ENCODE data around the gene EDEM2. TPM values are rescaled to one million over a fixed set of nuclear protein-coding genes. Genes with fewer than 3 reads are reported as not detected.
A peak's percentile ranks its signal among the peaks of the same experiment; 100 is the strongest.

The EDEM2 gene
- total RNA-seq, 1 donor from 2014 or later = 24.4 TPM

DNA sequence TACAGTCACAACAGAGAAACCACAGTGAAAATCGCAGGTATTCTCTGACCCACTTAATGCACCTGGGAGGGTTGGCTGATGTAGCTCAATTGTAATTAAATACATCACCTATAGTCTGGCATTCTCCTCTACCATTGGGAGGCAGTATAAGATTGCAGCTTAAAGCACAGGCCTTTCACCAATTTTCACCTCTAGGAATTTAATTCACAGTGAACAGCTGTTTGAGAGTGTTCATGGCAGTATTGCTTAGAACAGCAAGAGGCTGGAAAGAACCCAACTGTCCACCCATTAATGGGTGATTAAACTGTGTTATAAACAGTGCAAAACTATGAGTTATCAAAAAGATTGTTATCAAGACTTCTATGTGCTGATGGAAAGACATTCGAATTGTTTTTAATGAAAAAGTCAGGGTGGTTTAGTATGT is 2.0 kb downstream of the EDEM2 start:
- H3K9me3 Mint-ChIP-seq = no peaks in the 10 kb centered on the region
- H3K4me1 Mint-ChIP-seq = peaks cover 53% of the 10 kb centered on the region
- H3K27me3 Mint-ChIP-seq = no peaks in the 10 kb centered on the region
- H3K27ac Mint-ChIP-seq = peak overlapping the region; percentile 74
- POLR2A ChIA-PET = interaction anchor here (0.8 to 1.3 kb wide), 5 partner anchors 24 to 190 kb away, joined by 3 to 8 read pairs (median 3); partner anchors contain the start of gene MMP24OS
- intact Hi-C loops (cut with micrococcal nuclease) = loop anchor here (2.0 to 10.0 kb wide), 4 partner anchors 134 to 1333 kb away; partner anchors contain the start of genes CHMP4B, MMP24OS and UQCC1
- H3K36me3 Mint-ChIP-seq (ENCODE audit: low read depth) = peaks cover 45% of the 10 kb centered on the region
- CTCF ChIA-PET = interaction anchor here (0.7 to 4.6 kb wide), 4 partner anchors 50 to 183 kb away, joined by 3 to 23 read pairs (median 5); no protein-coding TSS in a partner anchor
- peak overlapping the region; percentile 33 for H3K4me3 Mint-ChIP-seq
- TF ChIP-seq, protein P1, sequence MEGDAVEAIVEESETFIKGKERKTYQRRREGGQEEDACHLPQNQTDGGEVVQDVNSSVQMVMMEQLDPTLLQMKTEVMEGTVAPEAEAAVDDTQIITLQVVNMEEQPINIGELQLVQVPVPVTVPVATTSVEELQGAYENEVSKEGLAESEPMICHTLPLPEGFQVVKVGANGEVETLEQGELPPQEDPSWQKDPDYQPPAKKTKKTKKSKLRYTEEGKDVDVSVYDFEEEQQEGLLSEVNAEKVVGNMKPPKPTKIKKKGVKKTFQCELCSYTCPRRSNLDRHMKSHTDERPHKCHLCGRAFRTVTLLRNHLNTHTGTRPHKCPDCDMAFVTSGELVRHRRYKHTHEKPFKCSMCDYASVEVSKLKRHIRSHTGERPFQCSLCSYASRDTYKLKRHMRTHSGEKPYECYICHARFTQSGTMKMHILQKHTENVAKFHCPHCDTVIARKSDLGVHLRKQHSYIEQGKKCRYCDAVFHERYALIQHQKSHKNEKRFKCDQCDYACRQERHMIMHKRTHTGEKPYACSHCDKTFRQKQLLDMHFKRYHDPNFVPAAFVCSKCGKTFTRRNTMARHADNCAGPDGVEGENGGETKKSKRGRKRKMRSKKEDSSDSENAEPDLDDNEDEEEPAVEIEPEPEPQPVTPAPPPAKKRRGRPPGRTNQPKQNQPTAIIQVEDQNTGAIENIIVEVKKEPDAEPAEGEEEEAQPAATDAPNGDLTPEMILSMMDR (IDR thresholded peaks at IDR 0.05) = no peak
- DNase-seq = no peak
- peak; percentile 6 for ATAC-seq (ENCODE audit: low read depth)

GRCh38 chr20:35144694-35145093 is 2.4 kb downstream of the EDEM2 start:
- peak overlapping the region; percentile 33 for H3K4me3 Mint-ChIP-seq

DNA sequence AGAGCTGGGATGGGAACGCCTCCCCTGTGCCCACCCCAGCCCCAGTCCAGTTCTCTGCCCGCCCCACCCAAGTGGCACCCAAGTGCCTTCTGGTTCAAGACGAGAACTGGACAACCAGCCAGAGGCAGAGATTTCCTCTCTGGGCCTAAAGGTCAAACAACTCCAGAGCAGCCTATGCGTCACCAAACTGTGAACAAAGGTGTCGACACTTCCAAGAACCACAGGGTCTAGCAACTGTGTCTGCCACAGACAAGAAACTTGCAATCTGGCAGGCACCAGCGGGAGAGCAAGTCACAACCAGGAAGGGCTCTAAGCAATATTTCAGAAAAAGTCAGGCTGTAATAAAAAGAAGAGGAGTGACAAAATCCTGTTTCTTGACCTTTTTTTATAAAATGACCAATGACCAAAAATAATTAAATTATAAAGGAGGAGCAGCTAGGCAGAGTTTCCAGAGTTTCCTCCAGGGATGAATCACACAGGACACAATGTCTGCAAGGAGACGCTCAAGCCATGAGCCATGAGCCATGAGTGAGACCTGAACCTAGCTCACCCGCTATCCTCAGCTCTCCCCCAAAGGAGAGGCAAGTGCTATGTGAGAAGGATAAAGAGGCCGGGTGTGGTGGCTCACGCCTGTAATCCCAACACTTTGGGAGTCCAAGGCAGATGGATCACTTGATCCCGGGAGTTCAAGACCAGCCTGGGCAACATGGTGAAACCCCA is 11.1 kb downstream of the EDEM2 start:
- Mint-ChIP-seq H3K4me1 (peaks cover 2% of the 10 kb centered on the region), H3K4me3 (no peak overlapping the region), H3K36me3 (ENCODE audit: low read depth) (peaks cover 82% of the 10 kb centered on the region), H3K27me3 (no peaks in the 10 kb centered on the region), H3K9me3 (no peaks in the 10 kb centered on the region), H3K27ac (no peak overlapping the region)
- intact Hi-C loops (cut with micrococcal nuclease) = no loop called here
- TF ChIP-seq, protein P1 (IDR thresholded peaks at IDR 0.05) = no peak
- ChIA-PET CTCF (no interaction called here), POLR2A (no interaction called here)
- ATAC-seq (ENCODE audit: low read depth) = no peak
- no peak for DNase-seq

More at GRCh38 chr20:35144694-35145093, 2.4 kb downstream of the EDEM2 start:
- peak; percentile 64 for ATAC-seq (ENCODE audit: low read depth)
- POLR2A ChIA-PET = interaction anchor here (0.8 to 1.3 kb wide), 5 partner anchors 24 to 190 kb away, joined by 3 to 8 read pairs (median 3); partner anchors contain the start of gene MMP24OS
- intact Hi-C loops (cut with micrococcal nuclease) = loop anchor here (1.0 to 10.0 kb wide), 6 partner anchors 52 to 1332 kb away; partner anchors contain the start of genes CHMP4B, DYNLRB1, MMP24OS and TRPC4AP
- peak overlapping the region; percentile 74 for H3K27ac Mint-ChIP-seq
- no peaks in the 10 kb centered on the region for H3K27me3 Mint-ChIP-seq
- H3K9me3 Mint-ChIP-seq = no peaks in the 10 kb centered on the region
- peaks cover 50% of the 10 kb centered on the region for H3K36me3 Mint-ChIP-seq (ENCODE audit: low read depth)
- CTCF ChIA-PET = interaction anchor here (0.7 to 4.6 kb wide), 5 partner anchors 49 to 437 kb away, joined by 3 to 23 read pairs (median 4); no protein-coding TSS in a partner anchor
- TF ChIP-seq, protein P1 (IDR thresholded peaks at IDR 0.05) = no peak
- no peak for DNase-seq
- peaks cover 53% of the 10 kb centered on the region for H3K4me1 Mint-ChIP-seq

DNA sequence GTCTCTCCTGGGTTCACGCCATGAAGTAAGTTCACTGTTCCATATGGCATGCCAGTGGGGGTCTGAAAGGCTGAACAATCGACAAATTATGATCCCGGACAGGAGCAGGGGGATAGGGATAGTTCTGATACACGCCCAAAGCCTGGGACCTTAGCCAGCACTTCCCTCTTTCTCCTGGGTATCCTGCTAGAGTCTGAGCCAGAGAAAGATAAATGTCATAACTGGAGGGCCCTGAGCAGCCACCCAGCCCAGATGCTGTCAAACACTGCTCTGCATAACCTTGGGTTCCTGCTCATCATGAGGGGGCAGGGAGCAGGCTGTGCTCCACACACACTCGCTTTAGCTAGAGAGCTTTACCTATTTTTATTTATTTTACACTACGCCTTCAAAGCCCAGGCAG is 12.3 kb downstream of the EDEM2 start:
- Mint-ChIP-seq H3K27ac (no peak overlapping the region), H3K36me3 (ENCODE audit: low read depth) (peaks cover 83% of the 10 kb centered on the region), H3K4me3 (no peak overlapping the region), H3K4me1 (no peaks in the 10 kb centered on the region), H3K9me3 (no peaks in the 10 kb centered on the region), H3K27me3 (no peaks in the 10 kb centered on the region)
- ATAC-seq (ENCODE audit: low read depth) (no peak), DNase-seq (no peak)
- POLR2A ChIA-PET = no interaction called here
- CTCF ChIA-PET = no interaction called here
- intact Hi-C loops (cut with micrococcal nuclease) = no loop called here
- TF ChIP-seq, protein P1 (IDR thresholded peaks at IDR 0.05) = no peak

GRCh38 chr20:35134472-35134871 is 12.7 kb downstream of the EDEM2 start:
- TF ChIP-seq, protein P1 (IDR thresholded peaks at IDR 0.05) = no peak
- H3K27ac Mint-ChIP-seq = no peak overlapping the region
- no peak overlapping the region for H3K4me3 Mint-ChIP-seq
- H3K36me3 Mint-ChIP-seq (ENCODE audit: low read depth) = peaks cover 81% of the 10 kb centered on the region
- DNase-seq (no peak), ATAC-seq (ENCODE audit: low read depth) (no peak)
- no peaks in the 10 kb centered on the region for H3K4me1 Mint-ChIP-seq
- POLR2A ChIA-PET = no interaction called here
- intact Hi-C loops (cut with micrococcal nuclease) = no loop called here
- no peaks in the 10 kb centered on the region for H3K27me3 Mint-ChIP-seq
- CTCF ChIA-PET = no interaction called here
- H3K9me3 Mint-ChIP-seq = no peaks in the 10 kb centered on the region
